MM.1S (cell line): Measurements from ENCODE around the gene MRPL52.

Experiments used
- CTCF ChIP-seq: fragments of 300-600 bp; sonication (generic); IDR thresholded peaks from 2 replicates; pipeline ENCODE4 v1.5.1; 2016; ENCODE audit warnings: antibody characterized with exemption, low read length, mixed read lengths
- EZH2phosphoT487 ChIP-seq: fragments of 300-600 bp; sonication (generic); IDR thresholded peaks from 2 replicates; pipeline ENCODE4 v1.6.1; 2018; ENCODE audit warnings: antibody characterized with exemption, low read length

DNA sequence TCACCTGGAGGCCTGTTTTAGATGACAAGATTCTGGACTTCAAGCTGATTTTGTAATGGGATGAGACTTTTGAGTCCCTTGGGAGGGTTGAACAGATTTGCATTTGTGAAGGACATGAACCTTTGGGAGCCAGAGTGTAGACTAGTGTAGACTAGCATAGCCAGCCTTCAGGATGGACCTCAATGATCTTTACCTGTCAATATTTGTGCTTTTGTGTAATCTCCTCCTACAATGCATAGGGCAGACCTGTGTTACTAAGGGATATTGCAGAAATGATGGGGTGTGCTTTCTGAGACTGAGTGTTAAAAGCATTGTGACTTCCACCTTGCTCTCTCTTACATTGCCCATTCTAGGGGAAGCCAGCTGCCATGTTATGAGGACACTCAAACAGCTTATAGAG lies 32.0 kb downstream of the MRPL52 start:
- no peak for TF ChIP-seq CTCF
- no peak for TF ChIP-seq EZH2phosphoT487
